GM06990 (cell line): ENCODE results near the gene INHBB.

ENCODE experiments used
- DNase-seq: peaks from one replicate; pipeline ENCODE4 v3.0.0-alpha.2; 2011; ENCODE audit not compliant: insufficient read length; ENCODE audit errors: extremely low read depth
- H3K27me3 ChIP-seq: replicated peaks from 2 replicates; pipeline ENCODE4 v1.6.0; 2011; ENCODE audit warnings: low read length; ENCODE audit not compliant: control insufficient read depth, insufficient read depth
- H3K36me3 ChIP-seq: 2 replicates; pipeline ENCODE4 v1.5.1; 2011; ENCODE audit warnings: low read length; ENCODE audit not compliant: control insufficient read depth, insufficient read depth
- H3K4me3 ChIP-seq: replicated peaks from 2 replicates; pipeline ENCODE4 v1.5.1; 2011; ENCODE audit warnings: low read depth, mild to moderate bottlenecking, control low read depth, low read length
- CTCF ChIP-seq: IDR thresholded peaks from 2 replicates; pipeline ENCODE4 v1.5.1; 2011; ENCODE audit warnings: low read length, control low read depth, mild to moderate bottlenecking, inconsistent platforms; ENCODE audit not compliant: insufficient read depth, poor library complexity, severe bottlenecking

Gene INHBB

GRCh38 chr2:120362926-120363325 is 17.0 kb downstream of the INHBB start:
- TF ChIP-seq CTCF = no peak
- no peak overlapping the region for H3K4me3 ChIP-seq
- H3K36me3 ChIP-seq = no peaks in the 10 kb centered on the region
- no peaks in the 10 kb centered on the region; the same call in 1 of the 2 replicates for H3K27me3 ChIP-seq
- no peak for DNase-seq

DNA sequence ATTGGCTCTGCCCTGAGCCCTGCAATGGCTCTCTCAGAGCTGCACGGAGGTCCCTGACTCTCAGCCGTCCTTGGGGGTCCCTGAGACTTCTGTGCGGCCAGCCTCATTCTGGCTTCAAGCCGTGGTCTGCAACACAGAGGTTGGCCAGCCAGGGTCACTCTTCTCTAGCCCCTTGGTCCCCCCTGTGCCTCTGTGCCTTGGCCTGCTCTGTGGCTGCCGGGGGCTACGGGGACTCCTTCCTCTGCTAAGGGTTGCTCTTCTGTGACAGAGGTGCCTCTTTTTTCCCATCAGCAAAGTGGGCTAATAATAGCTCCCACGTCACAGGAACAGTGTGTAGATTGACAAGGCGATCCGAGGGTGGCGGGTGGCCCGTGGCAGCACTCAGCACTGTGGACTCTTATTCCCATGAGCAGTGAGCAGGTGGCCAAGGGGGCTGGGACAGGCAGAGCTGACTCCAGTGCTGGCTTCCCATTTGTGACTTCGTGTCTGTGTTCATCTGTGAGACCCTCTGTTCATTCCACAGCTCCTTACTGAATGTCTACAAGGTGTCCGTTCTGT is 19.4 kb downstream of the INHBB start:
- TF ChIP-seq CTCF = no peak
- Histone ChIP-seq H3K27me3 (no peaks in the 10 kb centered on the region; the same call in 1 of the 2 replicates), H3K4me3 (no peak overlapping the region), H3K36me3 (no peaks in the 10 kb centered on the region)
- no peak for DNase-seq

DNA sequence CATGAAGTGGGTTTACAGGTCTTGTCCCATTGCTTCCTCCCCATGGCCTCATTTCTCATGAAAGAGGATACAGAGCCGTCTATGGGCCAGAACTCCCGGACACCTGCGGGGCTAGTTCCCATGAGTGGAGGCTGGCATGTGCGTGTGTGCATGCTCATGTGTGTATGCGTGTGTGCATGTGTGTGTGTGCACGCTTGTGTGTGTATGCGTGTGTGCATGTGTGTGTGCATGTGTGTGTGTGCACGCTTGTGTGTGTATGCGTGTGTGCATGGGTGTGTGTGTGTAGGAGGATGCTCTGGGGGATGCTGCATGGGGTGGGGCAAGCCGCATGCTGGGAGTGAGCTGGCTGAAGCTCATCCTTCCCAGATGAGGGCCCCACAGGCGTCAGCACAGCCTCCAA is 20.8 kb downstream of the INHBB start:
- no peak for TF ChIP-seq CTCF
- no peaks in the 10 kb centered on the region; the same call in 1 of the 2 replicates for H3K27me3 ChIP-seq
- no peak for DNase-seq

DNA sequence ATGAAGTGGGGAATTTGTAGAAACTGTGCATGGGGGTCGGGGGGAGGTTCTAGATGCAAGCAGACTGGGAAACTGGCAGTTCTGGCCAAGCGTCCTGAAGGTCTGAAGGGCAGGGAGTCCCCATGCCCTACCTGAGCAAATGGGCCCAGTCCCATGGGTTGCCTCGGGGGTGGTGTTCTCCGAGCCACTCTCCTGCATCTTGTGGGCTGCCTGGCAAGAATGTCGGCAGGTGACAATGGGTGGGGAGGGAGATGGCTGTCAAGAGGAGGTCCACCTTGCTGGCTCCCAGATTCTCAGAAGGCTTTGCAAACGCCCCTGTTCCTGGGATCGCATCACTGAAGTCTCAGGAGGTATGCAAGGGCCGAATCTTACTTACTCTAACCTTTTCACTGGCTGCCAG is 21.3 kb downstream of the INHBB start:
- no peak for TF ChIP-seq CTCF
- H3K27me3 ChIP-seq = no peaks in the 10 kb centered on the region; the same call in 1 of the 2 replicates

More for the DNA sequence above, 20.8 kb downstream of the INHBB start:
- H3K4me3 ChIP-seq = no peak overlapping the region
- H3K36me3 ChIP-seq = no peaks in the 10 kb centered on the region

GRCh38 chr2:120367649-120368048 is 21.7 kb downstream of the INHBB start:
- DNase-seq = no peak

More for the DNA sequence above, 21.3 kb downstream of the INHBB start:
- no peak for DNase-seq
- no peaks in the 10 kb centered on the region for H3K36me3 ChIP-seq
- no peak overlapping the region for H3K4me3 ChIP-seq

More at GRCh38 chr2:120367649-120368048, 21.7 kb downstream of the INHBB start:
- Histone ChIP-seq H3K27me3 (no peaks in the 10 kb centered on the region; the same call in 1 of the 2 replicates), H3K36me3 (no peaks in the 10 kb centered on the region), H3K4me3 (no peak overlapping the region)
- no peak for TF ChIP-seq CTCF
